ENCODE results near the gene TM4SF18.
"Not testable (repeated sequence)": the region's sequence is repeated elsewhere in the genome, so short reads cannot be mapped to it uniquely, and the experiment has no call there.

The TM4SF18 gene, protein sequence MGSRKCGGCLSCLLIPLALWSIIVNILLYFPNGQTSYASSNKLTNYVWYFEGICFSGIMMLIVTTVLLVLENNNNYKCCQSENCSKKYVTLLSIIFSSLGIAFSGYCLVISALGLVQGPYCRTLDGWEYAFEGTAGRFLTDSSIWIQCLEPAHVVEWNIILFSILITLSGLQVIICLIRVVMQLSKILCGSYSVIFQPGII

DNA sequence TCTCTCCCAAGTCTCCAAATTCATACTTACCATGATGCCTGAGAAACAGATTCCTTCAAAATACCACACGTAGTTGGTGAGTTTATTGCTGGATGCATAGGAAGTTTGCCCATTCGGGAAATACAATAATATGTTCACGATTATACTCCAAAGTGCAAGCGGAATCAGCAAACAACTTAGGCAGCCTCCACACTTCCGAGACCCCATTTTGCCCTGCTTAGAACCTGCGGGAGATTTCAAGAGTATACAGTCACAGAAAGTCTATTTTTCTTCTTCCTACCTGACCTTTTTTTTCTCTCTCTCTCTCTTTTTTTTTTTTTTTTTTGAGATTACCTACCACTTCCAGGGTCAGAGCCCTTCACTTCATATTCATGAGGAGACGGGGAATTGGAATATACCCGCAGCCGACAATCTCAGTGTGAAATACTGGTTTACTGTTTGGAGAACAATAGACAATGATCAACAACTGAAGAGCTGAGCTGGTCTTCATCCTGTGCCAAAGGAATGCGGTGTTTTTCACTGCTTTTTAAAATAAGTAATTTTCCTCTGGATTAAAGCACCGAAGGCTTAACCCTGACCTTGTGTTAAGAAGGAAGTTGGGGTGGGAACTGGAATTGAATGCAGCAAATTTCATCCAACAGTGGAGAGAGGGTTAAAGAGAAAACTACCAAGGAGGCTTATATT lies at the start of gene TM4SF18:
TM4SF18 (minus strand) TSS at position 461 of the 684 bp plus-strand sequence; CDS start at position 207, 254 bp downstream.
- no peak for DNase-seq

DNA sequence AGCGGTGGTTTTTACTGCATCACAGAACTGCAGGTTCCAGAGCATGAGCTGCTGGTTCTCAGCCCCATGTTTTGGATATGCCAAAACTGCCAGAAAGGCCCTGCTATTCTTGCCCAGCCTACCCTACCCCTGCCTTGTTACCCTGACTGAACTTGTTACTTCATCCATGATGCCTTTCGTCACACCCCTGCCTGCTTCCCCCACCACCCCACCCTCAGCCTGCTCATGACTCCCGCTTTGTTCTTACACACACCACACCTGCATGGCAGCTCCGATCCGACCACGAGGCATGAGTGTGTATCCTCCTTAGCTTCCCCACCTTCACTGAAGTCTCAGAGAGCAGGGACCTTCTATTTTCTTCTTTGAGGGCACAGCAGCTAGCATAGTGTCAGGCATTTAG lies 49.1 kb upstream of the TM4SF18 start:
- no peak for DNase-seq

GRCh38 chr3:149382101-149382467 lies 48.6 kb upstream of the TM4SF18 start:
- no peak for DNase-seq

DNA sequence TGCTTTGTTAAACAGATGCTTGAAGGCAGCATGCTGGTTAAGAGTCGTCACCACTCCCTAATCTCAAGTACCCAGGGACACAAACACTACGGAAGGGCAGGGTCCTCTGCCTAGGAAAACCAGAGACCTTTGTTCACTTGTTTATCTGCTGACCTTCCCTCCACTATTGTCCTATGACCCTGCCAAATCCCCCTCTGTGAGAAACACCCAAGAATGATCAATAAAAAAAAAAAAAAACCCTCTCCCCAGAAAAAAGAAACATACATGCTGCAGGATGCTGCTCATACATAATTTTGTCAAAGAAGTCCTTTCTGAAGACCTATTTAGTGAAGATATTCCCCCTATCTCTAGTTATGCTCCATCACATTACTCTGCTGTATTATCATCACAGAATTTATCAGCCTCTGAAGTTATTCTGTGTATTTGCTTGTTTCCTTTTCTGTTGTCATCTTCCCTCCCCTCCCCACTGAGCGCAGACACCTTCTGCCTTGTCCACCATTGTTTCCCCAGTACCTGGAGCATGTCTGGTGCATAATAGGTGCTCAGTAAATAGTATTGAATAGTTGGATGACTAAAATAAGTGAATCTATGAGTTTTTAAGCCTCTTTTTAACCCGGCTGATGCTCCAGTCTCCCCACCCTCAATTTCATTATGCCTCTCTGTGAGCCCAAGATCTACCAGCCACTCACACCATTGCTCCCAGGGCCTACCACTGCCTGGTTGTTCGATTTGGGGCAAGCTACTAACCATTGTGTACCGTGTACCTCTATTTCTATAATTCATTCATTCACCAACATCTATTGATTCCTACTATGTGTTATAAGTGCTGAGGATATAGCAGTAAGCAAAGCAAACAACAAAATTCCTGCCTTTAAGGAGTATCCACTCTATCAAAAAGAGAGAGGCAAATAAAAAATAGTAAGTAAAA lies 48.0 kb upstream of the TM4SF18 start:
- no peak for DNase-seq

DNA sequence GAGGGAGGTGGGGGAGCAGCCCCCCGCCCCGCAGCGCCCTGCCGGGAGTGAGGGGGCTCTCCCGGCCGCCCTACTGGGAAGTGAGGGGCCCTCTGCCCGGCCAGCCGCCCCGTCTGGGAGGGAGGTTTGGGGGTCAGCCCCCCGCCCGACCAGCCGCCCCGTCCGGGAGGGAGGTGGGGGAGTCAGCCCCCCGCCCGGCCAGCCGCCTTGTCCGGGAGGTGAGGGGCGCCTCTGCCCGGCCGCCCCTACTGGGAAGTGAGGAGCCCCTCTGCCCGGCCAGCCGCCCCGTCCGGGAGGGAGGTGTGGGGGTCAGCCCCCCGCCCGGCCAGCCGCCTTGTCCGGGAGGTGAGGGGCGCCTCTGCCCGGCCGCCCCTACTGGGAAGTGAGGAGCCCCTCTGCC lies 46.8 kb upstream of the TM4SF18 start:
- not testable (repeated sequence) for DNase-seq

DNA sequence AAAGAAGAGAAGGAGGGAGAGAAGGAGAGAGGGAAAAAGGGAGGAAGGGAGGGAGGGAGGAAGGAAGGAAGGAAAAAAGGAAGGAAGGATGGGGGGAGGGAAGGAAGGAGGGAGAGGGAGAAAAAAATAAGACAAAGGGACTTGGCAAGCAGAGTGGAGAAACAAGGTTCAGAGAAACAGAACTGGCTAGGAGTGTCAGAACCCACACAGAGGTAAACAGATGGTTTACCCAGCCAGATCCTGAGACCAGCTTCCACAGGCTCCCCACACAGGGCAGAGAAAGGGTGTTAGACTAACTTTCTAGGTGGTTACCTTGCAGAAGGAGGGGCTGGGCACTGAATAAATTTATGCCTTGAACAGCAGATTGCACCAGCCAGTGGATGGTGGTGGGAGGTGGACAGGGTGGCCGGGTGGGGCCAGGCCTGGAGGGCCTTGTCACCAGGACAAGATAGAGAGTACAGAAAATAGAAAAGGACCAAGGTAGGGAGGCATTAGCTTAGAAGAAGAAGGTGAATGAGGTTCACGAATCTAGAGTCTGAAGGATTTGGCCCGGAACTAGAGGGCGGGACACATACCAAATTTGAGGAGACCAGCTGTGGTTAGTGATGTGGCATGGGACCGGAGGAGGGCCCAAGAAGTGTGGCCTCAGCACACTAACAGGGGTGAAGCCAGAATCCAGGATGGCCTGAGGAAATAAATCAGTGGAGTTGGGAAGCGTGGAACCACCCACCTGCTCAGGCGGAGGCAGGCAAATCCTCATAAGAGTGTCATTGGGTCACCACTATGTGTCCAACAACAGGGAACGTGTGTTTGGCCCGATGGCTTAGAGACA lies 45.3 kb upstream of the TM4SF18 start:
- DNase-seq = no peak

GRCh38 chr3:149377408-149378364 lies 44.2 kb upstream of the TM4SF18 start, which contains the start of gene TM4SF1:
Gene TM4SF1, minus strand, starts transcription at chr3:149377649. Its CDS starts 102 bp downstream, at chr3:149377547.
- no peak for DNase-seq

- DNase-seq = no peak
These were observed 43.4 kb upstream of the TM4SF18 start for GRCh38 chr3:149376718-149377407.

DNA sequence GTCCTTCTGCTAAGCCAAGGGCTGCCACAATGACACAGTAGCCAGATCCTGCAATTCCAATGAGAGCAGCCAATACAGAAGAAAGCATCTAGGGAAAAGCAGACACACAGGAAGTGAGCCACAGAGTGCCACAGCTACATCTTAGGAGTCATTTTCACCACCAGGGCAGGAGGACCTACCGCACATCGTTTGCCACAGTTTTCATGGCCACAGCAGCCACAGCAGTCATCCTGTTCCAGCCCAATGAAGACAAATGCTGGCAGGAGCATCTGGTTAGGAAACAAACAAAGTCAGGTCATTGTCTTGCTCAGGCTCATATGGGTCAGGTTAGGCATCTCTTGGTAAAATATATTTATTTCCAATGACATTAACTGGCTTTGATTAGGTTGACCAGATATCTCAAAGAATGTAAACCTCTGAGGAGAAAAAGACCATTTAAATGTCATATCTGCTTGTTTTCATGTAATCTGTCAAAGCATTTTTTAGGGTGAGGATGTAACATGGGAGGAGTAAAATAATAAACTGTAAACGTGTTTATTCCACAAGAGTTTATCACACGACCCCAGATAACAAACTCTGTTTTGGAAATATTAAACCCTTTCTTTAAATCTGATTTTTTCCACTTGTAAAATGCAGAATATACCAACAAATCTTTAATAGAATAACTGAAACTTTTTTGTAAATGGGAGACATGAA lies 42.2 kb upstream of the TM4SF18 start:
- DNase-seq = no peak

DNA sequence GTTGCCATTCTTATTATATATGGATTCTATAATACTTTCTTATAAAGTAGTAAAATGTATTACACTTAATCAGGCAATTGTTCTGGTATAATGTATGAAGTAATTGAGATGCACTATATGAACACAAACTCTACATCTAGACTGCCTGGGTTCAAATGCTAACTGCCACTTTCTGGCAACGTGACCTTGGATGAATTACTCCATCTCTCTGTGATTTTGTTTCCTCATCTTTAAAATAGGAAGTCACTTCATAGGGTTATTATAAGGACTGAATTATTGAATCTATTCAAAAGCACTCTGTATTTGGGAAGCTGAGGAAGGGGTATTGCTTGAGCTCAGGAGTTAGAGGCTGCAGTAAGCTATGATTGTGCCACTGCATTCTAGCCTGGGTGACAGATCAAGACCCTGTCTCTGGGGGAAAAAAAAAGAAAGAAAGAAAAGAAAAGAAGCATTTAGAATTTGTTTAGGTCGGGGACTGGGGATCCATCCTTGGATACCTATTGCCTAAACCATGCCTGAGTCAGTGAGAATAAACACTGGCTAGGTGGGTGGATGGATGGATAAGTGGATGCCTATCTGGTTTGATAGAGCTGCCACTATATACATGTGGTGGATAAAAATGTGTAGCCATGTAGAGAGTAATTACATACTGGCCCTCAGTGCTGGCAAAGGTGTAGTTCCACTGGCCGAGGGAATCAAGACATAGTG lies 41.5 kb upstream of the TM4SF18 start:
- no peak for DNase-seq

DNA sequence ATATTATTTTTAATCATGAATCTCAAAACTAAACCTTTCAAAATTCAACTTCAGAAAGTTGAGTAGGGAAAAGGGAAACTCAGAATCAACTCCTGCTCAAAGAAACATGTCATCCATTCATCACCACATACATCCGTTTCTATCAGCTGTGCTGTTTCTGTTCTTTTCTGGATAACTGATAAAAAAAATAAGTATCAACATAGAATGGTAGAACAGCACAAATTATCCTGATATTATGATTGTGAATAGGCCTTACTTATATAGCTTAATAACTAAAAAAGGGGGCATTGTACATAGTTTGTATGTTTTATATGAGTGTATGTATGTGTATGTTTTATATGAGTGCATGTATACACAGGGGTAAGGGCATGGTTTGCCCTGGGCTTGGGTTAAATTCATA lies 41.0 kb upstream of the TM4SF18 start:
- no peak for DNase-seq

- no peak for DNase-seq
These were observed 40.0 kb upstream of the TM4SF18 start for GRCh38 chr3:149373235-149374125.

- no peak for DNase-seq
These were observed 38.3 kb upstream of the TM4SF18 start for GRCh38 chr3:149371723-149372114.

DNA sequence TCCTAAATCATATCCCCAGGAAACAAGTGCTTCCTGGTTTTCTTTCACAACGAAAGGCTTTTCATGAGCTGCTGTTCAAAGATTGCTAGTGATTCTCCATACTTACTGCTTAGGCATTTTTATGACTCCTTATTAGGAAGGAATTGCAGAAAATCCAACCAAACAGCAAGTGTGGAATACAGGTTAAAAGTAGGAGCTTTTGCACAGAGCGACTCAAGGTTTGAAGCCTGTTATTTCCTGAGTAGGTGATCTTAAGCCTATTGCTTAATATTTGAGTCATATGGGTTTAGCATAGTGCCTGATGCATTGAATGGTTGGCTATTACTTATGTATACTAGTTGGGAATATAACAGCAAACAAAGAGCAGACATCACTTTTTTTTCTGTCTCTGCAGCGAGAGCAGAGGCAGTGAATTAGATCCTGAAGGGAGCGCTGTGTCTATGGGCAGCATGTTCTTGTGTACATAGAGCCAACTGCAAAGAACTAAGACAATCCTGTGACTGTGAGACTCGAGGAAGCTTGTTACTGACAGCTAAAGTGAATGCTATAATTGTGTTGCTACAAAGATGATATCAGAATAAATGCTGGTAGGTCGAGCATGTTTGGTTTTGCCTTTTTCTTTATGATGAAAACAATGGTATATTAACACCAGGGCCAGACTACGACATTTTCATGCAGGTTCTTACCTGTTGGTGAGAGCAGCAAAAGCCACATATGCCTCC lies 37.7 kb upstream of the TM4SF18 start:
- DNase-seq = no peak

DNA sequence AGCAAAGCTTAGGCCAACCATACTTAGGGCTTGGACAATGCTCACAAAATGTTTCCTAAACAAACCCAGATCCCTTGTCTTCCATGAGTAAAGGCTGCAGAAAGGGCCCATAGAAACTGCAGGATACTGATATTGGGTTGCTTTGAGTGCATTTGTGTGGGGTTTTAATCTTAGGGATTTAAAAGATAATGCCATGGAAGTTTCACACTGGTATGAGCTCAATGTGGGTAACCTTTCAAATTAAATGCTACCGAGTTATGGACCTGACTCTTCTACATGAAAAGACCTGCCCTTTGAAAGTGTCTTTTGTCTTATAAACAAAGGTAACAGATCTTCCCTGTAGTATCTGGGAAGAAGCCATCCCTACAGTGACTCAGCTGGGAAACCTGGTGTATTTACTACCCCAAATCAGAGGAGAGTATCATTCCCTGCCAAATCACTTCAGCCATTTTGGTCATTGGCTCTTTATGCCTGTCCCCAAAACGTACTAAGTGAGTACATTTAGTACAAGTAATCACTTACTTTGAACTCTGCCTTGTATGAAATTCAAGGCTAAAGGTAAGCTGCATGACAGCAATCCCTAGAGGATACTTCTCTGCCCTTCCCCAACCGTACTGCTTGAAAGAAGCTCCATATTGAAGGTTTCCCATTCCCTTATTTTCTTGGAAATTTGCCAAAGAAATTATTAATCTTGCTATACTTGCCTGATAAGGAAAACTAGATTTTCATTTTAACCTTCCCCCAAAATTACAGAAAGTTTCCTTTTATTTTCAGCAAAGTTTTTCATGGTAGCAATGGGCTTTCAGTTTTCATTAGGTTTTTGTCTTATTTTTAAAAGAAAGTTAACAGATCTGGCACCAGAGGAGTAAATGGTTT lies 36.8 kb upstream of the TM4SF18 start:
- no peak for DNase-seq

DNA sequence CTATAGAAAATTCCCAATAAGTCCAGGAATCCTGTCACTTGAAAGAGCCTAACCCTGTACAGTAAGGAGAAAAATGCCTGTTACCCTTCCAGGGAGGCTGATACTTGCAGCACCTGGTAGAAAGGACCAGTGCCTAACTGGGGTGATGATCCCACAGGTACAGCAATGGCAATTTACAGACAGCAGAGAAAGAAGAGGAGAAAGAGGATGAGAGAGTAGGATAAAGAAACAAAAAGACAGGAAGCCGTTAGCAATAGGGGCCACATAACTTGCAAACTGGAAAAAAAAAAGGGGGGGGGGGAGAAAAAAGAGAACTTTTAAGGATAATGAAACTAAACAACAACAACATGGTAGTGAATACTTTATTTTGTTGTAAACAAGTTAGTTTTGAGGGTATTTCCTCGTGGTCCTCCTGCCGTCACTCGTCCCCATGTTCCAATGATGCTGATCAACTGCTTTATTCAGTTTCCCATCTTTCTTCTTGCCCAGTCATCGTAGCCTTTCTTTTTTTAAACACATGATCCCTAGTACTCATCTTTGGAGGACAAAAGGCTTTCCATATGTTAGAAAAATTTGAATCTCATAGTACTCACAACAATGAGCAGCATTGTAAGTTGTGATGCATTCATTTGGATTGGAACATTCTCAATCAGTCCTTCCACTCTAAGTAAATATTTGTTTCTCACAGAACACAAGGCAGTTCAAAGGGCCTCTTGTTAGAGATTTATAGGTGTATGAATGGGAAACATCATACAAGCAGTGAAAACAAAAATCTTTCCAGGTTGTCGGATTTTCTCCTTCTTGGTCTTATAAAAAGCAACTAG lies 35.5 kb upstream of the TM4SF18 start:
- no peak for DNase-seq
